GM21717 (cell line): ENCODE data around the gene MAPK1.
A peak's percentile ranks its signal among the peaks of the same experiment; 100 is the strongest.
"Not testable (repeated sequence)": the region's sequence is repeated elsewhere in the genome, so short reads cannot be mapped to it uniquely, and the experiment has no call there.

Source experiments
- ATAC-seq: cut with Tn5 transposase; IDR thresholded peaks from one replicate; pipeline ENCODE4 v1.9.1; 2021; ENCODE audit warnings: mild to moderate bottlenecking, moderate library complexity; ENCODE audit not compliant: unreplicated experiment

Gene MAPK1

GRCh38 chr22:21867528-21868266, at the start of gene MAPK1:
Gene MAPK1 (minus strand): TSS chr22:21867645. CDS start chr22:21867440, 205 bp downstream.
- ATAC-seq: peak; percentile 75

DNA sequence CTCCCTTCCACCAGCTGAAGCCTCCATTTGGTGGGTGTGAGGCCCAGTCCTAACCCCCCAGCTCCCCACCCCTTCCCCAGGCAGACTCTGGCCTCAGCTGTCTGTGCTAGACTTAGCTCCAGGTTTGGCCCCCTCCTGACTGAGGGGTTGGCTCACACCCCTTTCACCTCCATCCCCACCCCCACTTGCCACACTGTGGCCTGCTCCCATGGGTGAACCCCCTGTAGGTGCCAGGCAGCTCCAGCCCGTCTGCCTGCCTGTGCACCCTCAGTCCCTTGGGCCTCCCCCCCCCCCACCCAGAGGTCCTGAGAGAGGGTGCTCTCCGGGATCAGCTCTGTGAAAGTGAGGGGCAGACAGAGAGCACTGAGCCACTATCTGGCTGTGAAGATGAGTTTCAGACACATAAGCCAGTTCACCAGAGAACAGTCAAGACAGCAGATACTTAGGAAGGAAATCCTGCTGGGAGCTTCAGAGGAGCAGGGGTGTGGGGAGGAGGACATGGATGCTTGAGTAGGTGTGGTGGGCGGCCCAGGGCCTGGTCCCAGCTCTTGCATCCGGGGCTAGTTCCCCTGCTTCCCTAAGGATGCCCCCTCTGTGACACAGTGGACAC, 49.0 kb upstream of the MAPK1 start:
- ATAC-seq: no peak

DNA sequence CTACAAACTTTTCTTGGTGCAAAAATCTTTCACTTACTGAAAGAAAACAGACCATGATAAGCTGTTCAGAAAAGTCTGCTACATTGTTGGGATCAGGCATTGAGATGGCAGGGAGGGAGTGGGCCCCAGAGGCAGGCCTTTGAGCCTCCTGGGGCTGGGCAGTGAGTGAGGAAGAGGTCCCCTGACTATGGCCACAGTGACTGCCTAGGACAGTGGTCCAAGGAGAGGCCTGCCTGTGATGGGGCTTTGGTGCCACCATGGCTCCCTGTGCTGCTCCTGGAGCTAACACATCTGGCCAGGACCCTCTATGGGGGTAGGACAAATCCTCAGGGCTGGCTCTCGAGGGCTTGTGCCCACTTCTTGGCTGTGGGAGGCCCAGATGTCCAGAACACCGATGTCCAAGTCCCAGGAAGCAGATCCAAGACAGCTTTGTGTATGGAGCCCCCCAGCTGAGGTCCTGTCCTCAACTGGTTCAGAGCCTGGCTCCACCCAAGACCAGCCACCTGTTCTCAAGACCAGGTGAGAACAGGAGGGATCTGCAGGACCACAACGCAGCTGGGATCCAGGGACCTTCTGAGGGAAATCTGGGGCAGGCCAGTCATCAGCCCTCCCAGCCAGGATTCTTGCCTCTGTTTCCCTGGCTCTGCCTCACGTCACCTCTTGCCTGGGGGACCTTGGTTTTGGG, 48.3 kb upstream of the MAPK1 start:
- no peak for ATAC-seq

DNA sequence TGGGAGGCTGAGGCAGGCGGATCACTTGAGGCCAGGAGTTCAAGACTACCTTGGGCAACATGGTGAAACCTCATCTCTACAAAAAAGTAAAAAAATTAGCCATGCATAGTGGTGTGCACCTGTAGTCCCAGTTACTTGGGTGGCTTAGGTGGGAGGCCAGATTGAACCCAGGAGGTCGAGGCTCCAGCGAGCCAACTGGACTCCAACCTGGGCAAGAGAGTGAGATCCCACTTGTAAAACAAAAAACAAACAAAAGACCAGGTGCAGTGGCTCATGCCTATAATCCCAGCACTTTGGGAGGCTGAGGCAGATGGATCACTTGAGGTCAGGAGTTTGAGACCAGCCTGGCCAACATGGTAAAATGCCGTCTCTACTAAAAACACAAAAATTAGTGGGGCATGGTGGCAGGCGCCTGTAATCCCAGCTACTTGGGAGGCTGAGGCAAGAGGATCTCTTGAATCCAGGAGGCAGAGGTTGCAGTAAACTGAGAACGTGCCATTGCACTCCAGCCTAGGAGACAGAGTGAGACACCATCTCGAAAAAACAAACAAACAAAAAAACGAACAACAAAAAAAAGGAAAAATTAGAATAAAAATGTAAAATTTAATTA, 46.7 kb upstream of the MAPK1 start:
- not testable (repeated sequence) for ATAC-seq

- ATAC-seq: not testable (repeated sequence)
These were observed 42.9 kb upstream of the MAPK1 start for GRCh38 chr22:21910367-21910766.

DNA sequence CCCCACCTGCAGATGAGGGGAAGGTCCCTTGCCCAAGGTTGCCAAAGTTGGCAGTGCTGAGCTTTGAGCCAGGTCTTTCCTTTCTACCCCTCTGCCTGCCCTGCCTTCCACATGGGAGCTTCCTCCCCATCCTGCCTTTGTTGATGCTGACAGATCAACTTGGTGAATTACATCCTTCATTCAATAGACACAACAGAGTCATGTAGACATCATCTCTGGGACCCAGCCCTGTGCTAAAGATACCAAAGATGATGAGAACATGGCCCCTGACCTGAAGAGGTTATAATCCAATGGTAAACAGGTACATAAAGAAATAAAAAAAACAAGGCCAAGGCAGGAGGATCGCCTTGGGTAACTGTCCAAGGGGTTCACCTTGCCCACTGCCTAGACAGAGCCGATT, 42.4 kb upstream of the MAPK1 start:
- ATAC-seq: no peak

GRCh38 chr22:21907638-21908522, 40.4 kb upstream of the MAPK1 start:
- ATAC-seq: no peak

DNA sequence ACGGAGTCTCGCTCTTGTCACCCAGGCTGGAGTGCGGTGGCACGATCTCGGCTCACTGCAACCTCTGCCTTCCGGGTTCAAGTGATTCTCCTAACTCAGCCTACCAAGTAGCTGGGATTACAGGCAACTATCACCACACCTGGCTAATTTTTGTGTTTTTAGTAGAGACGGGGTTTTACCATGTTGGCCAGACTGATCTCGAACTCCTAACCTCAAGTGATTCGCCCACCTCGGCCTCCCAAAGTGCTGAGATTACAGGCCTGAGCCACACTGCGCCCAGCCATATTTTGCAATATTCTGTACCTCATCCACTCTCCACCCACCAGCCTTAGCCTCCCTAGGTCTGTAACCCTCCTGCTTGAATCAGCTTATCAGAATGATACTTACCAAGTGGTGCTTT, 37.8 kb upstream of the MAPK1 start:
- ATAC-seq: not testable (repeated sequence)

GRCh38 chr22:21904250-21904789, 36.9 kb upstream of the MAPK1 start:
- ATAC-seq: no peak

- no peak for ATAC-seq
These were observed 35.8 kb upstream of the MAPK1 start for GRCh38 chr22:21903283-21903682.

DNA sequence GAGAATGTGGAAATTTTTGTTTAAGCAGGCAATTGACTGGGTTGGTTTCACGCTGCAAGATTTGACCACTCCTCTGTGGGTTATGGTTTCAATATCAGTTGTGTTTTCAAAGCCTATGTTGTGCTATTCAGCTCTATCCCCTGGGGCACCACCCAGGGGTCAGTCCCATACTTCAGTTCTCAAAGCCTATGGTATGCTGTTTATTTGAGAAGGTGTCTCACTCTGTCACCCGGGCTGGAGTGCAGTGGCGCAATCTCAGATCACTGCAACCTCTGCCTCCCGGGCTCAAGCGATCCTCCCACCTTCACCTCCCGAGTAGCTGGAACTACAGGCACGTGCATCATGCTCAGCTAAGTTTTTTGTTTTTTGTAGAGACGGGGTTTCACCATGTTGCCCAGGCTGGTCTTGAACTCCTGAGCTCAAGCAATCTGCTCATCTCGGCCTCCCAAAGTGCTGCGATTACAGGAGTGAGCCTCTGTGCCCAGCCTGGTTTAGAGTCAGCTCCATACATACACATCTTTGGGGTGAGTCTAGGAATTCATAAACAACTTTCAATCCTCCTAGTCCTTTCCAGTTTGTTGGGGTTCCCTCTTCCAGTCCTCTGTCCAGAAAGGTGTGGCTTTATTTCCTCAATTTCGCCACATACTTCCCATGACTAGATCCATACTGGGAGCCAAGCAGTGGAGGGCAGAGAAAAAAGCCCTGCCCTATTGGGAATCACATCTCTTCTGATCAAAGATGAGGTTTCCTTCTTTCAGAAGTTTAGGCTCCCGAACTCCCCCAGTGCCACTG, 35.0 kb upstream of the MAPK1 start:
- no peak for ATAC-seq

GRCh38 chr22:21898354-21898896, 31.0 kb upstream of the MAPK1 start:
- ATAC-seq: no peak

GRCh38 chr22:21896951-21897513, 29.6 kb upstream of the MAPK1 start:
- ATAC-seq: no peak

GRCh38 chr22:21896275-21896674, 28.8 kb upstream of the MAPK1 start:
- ATAC-seq: not testable (repeated sequence)

- no peak for ATAC-seq
These were observed 27.4 kb upstream of the MAPK1 start for GRCh38 chr22:21894799-21895198.

DNA sequence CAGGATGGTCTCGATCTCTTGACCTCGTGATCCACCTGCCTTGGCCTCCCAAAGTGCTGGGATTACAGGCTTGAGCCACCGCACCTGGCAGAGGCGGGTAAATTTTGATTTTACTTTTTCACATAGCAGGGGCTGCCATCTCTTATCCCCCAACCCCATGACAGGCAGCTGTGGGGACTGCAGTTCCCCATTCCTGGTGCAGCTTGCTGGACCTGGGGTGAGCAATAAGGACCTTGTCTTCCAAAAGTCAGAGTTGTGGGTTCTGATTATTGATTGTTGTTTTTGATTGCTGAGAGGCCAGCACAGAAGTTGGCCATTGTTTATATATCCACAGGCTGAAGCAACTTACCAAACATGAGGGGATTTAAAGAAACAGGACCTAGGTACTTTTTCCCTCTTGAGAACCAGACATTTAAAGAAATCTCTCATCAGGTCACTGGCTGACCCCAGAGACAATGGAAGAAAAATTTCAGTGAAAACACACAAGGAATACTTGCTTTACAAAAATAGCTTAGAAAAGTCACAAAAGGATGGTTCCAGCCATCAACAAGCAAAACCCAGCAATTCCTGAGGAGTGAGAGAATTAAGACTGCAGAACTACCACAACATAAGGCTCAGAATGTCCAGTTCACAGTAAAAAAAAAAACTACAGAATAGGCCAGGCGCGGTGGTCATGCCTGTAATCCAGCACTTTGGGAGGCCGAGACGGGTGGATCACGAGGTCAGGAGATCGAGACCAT, 22.0 kb upstream of the MAPK1 start:
- ATAC-seq: no peak

- ATAC-seq: no peak
These were observed 20.4 kb upstream of the MAPK1 start for GRCh38 chr22:21887841-21888240.

- not testable (repeated sequence) for ATAC-seq
These were observed 16.5 kb upstream of the MAPK1 start for GRCh38 chr22:21883930-21884329.
